Measurements from ENCODE around the gene IL34.
A peak's percentile ranks its signal among the peaks of the same experiment; 100 is the strongest.

The IL34 gene

GRCh38 chr16:70703041-70703834 lies 56.9 kb downstream of the IL34 start:
- DNase-seq (ENCODE audit: low read depth) = peak; percentile 93
- peaks cover 37% of the 10 kb centered on the region for H3K4me1 ChIP-seq (ENCODE audit: control insufficient read depth, insufficient read depth, low read length)
- H3K36me3 ChIP-seq (ENCODE audit: control insufficient read depth, insufficient read depth, low read length, severe bottlenecking) = no peaks in the 10 kb centered on the region
- H3K9me3 ChIP-seq (ENCODE audit: control insufficient read depth, low read length) = no peaks in the 10 kb centered on the region
- H3K4me3 ChIP-seq (ENCODE audit: low read length) = no peak overlapping the region
- peak overlapping the region; percentile 63 for H3K9ac ChIP-seq (ENCODE audit: low read length)
- no peaks in the 10 kb centered on the region for H3K27me3 ChIP-seq (replicated peaks; ENCODE audit: control insufficient read depth, insufficient read depth, low read length)

GRCh38 chr16:70703835-70704381 lies 57.5 kb downstream of the IL34 start:
- no peaks in the 10 kb centered on the region for H3K27me3 ChIP-seq (replicated peaks; ENCODE audit: control insufficient read depth, insufficient read depth, low read length)
- H3K9me3 ChIP-seq (ENCODE audit: control insufficient read depth, low read length) = no peaks in the 10 kb centered on the region
- H3K4me3 ChIP-seq (ENCODE audit: low read length) = no peak overlapping the region
- DNase-seq (ENCODE audit: low read depth) = no peak
- peak overlapping the region; percentile 63 for H3K9ac ChIP-seq (ENCODE audit: low read length)
- H3K4me1 ChIP-seq (ENCODE audit: control insufficient read depth, insufficient read depth, low read length) = peaks cover 37% of the 10 kb centered on the region
- H3K36me3 ChIP-seq (ENCODE audit: control insufficient read depth, insufficient read depth, low read length, severe bottlenecking) = no peaks in the 10 kb centered on the region

- DNase-seq (ENCODE audit: low read depth) = no peak
These were observed 58.2 kb downstream of the IL34 start for GRCh38 chr16:70704586-70704985.

GRCh38 chr16:70705056-70705455 lies 58.7 kb downstream of the IL34 start:
- Histone ChIP-seq H3K27me3 (replicated peaks; ENCODE audit: control insufficient read depth, insufficient read depth, low read length) (no peaks in the 10 kb centered on the region), H3K36me3 (ENCODE audit: control insufficient read depth, insufficient read depth, low read length, severe bottlenecking) (no peaks in the 10 kb centered on the region), H3K4me3 (ENCODE audit: low read length) (no peak overlapping the region), H3K9ac (ENCODE audit: low read length) (no peak overlapping the region), H3K9me3 (ENCODE audit: control insufficient read depth, low read length) (no peaks in the 10 kb centered on the region), H3K4me1 (ENCODE audit: control insufficient read depth, insufficient read depth, low read length) (peaks cover 37% of the 10 kb centered on the region)
- no peak for DNase-seq (ENCODE audit: low read depth)

More at GRCh38 chr16:70704586-70704985, 58.2 kb downstream of the IL34 start:
- Histone ChIP-seq H3K27me3 (replicated peaks; ENCODE audit: control insufficient read depth, insufficient read depth, low read length) (no peaks in the 10 kb centered on the region), H3K4me3 (ENCODE audit: low read length) (no peak overlapping the region), H3K4me1 (ENCODE audit: control insufficient read depth, insufficient read depth, low read length) (peaks cover 37% of the 10 kb centered on the region), H3K9me3 (ENCODE audit: control insufficient read depth, low read length) (no peaks in the 10 kb centered on the region), H3K9ac (ENCODE audit: low read length) (no peak overlapping the region), H3K36me3 (ENCODE audit: control insufficient read depth, insufficient read depth, low read length, severe bottlenecking) (no peaks in the 10 kb centered on the region)

- Histone ChIP-seq H3K9ac (ENCODE audit: low read length) (peak overlapping the region; percentile 47), H3K9me3 (ENCODE audit: control insufficient read depth, low read length) (no peaks in the 10 kb centered on the region), H3K4me3 (ENCODE audit: low read length) (no peak overlapping the region), H3K36me3 (ENCODE audit: control insufficient read depth, insufficient read depth, low read length, severe bottlenecking) (no peaks in the 10 kb centered on the region), H3K27me3 (replicated peaks; ENCODE audit: control insufficient read depth, insufficient read depth, low read length) (no peaks in the 10 kb centered on the region), H3K4me1 (ENCODE audit: control insufficient read depth, insufficient read depth, low read length) (peaks cover 31% of the 10 kb centered on the region)
- DNase-seq (ENCODE audit: low read depth) = peak; percentile 92
These were observed 60.6 kb downstream of the IL34 start for GRCh38 chr16:70706948-70707465.

GRCh38 chr16:70708366-70709246 lies 62.2 kb downstream of the IL34 start:
- Histone ChIP-seq H3K4me3 (ENCODE audit: low read length) (no peak overlapping the region), H3K4me1 (ENCODE audit: control insufficient read depth, insufficient read depth, low read length) (peaks cover 17% of the 10 kb centered on the region)

GRCh38 chr16:70709457-70709856 lies 63.1 kb downstream of the IL34 start:
- H3K36me3 ChIP-seq (ENCODE audit: control insufficient read depth, insufficient read depth, low read length, severe bottlenecking) = no peaks in the 10 kb centered on the region
- no peaks in the 10 kb centered on the region for H3K9me3 ChIP-seq (ENCODE audit: control insufficient read depth, low read length)
- no peak overlapping the region for H3K4me3 ChIP-seq (ENCODE audit: low read length)
- no peaks in the 10 kb centered on the region for H3K27me3 ChIP-seq (replicated peaks; ENCODE audit: control insufficient read depth, insufficient read depth, low read length)
- DNase-seq (ENCODE audit: low read depth) = no peak
- no peak overlapping the region for H3K9ac ChIP-seq (ENCODE audit: low read length)
- H3K4me1 ChIP-seq (ENCODE audit: control insufficient read depth, insufficient read depth, low read length) = peaks cover 16% of the 10 kb centered on the region

More at GRCh38 chr16:70708366-70709246, 62.2 kb downstream of the IL34 start:
- Histone ChIP-seq H3K36me3 (ENCODE audit: control insufficient read depth, insufficient read depth, low read length, severe bottlenecking) (no peaks in the 10 kb centered on the region), H3K9ac (ENCODE audit: low read length) (no peak overlapping the region), H3K27me3 (replicated peaks; ENCODE audit: control insufficient read depth, insufficient read depth, low read length) (no peaks in the 10 kb centered on the region), H3K9me3 (ENCODE audit: control insufficient read depth, low read length) (no peaks in the 10 kb centered on the region)
- no peak for DNase-seq (ENCODE audit: low read depth)

GRCh38 chr16:70709942-70710341 lies 63.6 kb downstream of the IL34 start:
- Histone ChIP-seq H3K9ac (ENCODE audit: low read length) (no peak overlapping the region), H3K9me3 (ENCODE audit: control insufficient read depth, low read length) (no peaks in the 10 kb centered on the region), H3K4me3 (ENCODE audit: low read length) (no peak overlapping the region), H3K4me1 (ENCODE audit: control insufficient read depth, insufficient read depth, low read length) (peaks cover 21% of the 10 kb centered on the region), H3K36me3 (ENCODE audit: control insufficient read depth, insufficient read depth, low read length, severe bottlenecking) (no peaks in the 10 kb centered on the region), H3K27me3 (replicated peaks; ENCODE audit: control insufficient read depth, insufficient read depth, low read length) (no peaks in the 10 kb centered on the region)
- no peak for DNase-seq (ENCODE audit: low read depth)
